ENCODE data around the gene CNOT10. TPM values are rescaled to one million over a fixed set of nuclear protein-coding genes. Genes with fewer than 3 reads are reported as not detected.
"Not testable (repeated sequence)": the region's sequence is repeated elsewhere in the genome, so short reads cannot be mapped to it uniquely, and the experiment has no call there.

CNOT10 gene
- total and polyA plus RNA-seq, 5 experiments from 2014 or later: 27.3 to 52.9 (median 32.0) TPM

DNA sequence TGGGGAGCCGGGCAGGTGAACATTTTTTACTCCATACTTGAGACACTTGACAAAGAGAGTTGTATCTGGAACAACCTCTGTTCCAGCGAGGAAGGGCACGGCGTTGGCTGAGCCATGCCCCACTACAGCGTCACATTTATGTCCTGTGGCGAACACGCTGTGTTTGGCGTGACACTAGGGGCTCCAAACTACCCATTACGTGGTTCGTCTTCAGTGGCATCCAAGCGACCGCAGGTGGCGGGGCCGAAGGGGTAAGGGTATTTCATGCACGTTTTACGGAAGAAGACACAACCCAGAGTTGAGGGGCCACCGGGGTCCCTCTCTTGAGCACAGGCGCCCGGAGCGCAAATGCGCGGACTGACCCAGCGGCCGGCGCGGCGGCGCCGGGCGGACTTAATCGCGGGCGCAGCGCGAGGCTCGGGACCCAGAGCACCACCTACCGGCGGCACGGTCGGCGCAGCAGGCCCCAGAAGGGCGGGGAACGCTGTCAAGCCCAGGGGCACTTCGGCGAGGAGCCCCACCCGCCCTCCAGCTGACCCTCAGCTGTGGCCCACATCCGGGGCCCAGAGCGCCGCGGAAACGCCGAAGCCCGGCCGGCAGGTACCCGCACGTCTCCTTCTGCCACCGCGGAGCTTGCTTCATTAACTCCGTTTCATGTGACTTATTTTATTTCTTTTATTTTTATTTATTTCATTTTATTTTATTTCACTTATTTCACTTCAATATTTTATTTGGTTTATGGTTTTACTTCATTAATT is 96.4 kb downstream of the CNOT10 start:
- Mint-ChIP-seq H3K27me3 (peaks cover 0 to 10% (median 2%) of the 10 kb centered on the region in 5 donors), H3K36me3 (no peaks in the 10 kb centered on the region), H3K9me3 (no peaks in the 10 kb centered on the region), H3K4me1 (peaks cover 5 to 10% (median 5%) of the 10 kb centered on the region in 4 donors), H3K27ac (peak overlapping the region in 3 of 10 donors; percentile 37 to 89 (median 52)), H3K4me3 (peak overlapping the region; percentile 83 to 95 (median 88))
- DNase-seq: peak; percentile 7 to 70 (median 48)
- peak; percentile 88 to 93 for ATAC-seq
- POLR2A ChIA-PET: interaction anchor here (0.7 kb wide), 1 partner anchor 19 kb away, joined by 3 read pairs; no protein-coding TSS in a partner anchor

DNA sequence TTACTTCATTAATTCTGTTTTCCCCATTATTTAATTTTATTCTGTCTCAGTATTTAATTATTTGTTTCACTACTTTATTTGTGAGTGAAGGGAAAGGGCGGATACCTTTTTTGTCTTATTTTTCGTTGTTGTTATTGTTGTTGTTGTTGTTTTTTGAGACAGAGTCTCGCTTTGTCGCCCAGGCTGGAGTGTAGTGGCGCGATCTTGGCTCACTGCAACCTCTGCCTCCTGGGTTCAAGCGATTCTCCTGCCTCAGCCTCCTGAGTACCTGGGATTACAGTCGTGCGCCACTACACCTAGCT is 96.9 kb downstream of the CNOT10 start:
- H3K9me3 Mint-ChIP-seq, H3K27ac Mint-ChIP-seq, H3K4me1 Mint-ChIP-seq, H3K36me3 Mint-ChIP-seq, DNase-seq, POLR2A ChIA-PET, ATAC-seq: not testable (repeated sequence)
- Mint-ChIP-seq H3K27me3 (peaks cover 0 to 10% (median 2%) of the 10 kb centered on the region in 5 donors), H3K4me3 (peak overlapping the region; percentile 33 to 88 (median 57))

DNA sequence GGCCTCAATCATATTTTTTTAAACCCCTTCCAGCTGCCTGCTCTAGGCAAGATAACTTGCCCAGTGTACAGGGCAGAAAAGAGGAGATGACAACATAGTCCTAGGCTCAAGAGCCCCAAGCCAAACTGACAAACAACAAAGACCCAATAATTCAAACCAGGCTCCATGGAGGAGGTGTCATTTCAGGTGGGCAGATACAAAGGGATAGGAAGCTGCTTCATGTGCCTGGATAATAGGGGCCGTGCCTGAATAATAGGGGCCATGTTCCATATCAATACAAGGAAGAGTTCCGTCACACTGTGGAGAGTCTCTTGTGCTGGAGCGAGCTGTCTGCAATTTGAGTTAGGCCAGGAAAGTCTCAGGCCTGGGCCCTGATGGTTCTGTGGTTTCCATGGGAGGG is 97.4 kb downstream of the CNOT10 start:
- no peaks in the 10 kb centered on the region for H3K36me3 Mint-ChIP-seq
- H3K4me1 Mint-ChIP-seq: peaks cover 5 to 10% (median 5%) of the 10 kb centered on the region in 4 donors
- H3K27me3 Mint-ChIP-seq: peaks cover 0 to 10% (median 4%) of the 10 kb centered on the region in 5 donors
- POLR2A ChIA-PET: no interaction called here
- H3K27ac Mint-ChIP-seq: peak overlapping the region in 1 of 10 donors; percentile 72
- peak overlapping the region in 9 of 10 donors; percentile 33 to 88 (median 63) for H3K4me3 Mint-ChIP-seq
- DNase-seq (no peak), ATAC-seq (no peak)
- no peaks in the 10 kb centered on the region for H3K9me3 Mint-ChIP-seq

DNA sequence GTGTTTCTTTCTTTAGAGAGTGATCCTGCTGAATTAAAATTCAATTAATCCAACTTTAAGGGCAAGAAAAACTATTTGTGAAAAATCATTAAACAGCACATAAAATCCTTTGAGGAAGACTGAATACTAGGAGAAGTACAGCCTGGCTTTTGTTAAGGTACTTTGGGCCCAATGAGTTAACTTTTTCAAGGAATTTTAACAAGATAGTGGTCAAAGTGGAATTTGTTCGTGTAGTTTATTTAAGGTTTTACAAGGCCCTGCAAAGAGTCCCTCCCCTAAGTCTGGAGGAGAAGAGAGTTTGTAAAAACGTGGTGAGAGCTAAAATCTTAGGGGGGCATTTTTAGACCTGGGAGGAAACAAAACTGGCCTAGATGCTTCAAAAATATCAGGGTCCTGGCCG is 106.8 kb downstream of the CNOT10 start:
- POLR2A ChIA-PET: no interaction called here
- ATAC-seq: no peak
- no peak for DNase-seq
- Mint-ChIP-seq H3K4me1 (no peaks in the 10 kb centered on the region), H3K27me3 (peaks cover 0 to 12% (median 3%) of the 10 kb centered on the region in 5 donors), H3K27ac (peak overlapping the region in 1 of 10 donors; percentile 55), H3K36me3 (no peaks in the 10 kb centered on the region), H3K4me3 (no peak overlapping the region), H3K9me3 (no peaks in the 10 kb centered on the region)

DNA sequence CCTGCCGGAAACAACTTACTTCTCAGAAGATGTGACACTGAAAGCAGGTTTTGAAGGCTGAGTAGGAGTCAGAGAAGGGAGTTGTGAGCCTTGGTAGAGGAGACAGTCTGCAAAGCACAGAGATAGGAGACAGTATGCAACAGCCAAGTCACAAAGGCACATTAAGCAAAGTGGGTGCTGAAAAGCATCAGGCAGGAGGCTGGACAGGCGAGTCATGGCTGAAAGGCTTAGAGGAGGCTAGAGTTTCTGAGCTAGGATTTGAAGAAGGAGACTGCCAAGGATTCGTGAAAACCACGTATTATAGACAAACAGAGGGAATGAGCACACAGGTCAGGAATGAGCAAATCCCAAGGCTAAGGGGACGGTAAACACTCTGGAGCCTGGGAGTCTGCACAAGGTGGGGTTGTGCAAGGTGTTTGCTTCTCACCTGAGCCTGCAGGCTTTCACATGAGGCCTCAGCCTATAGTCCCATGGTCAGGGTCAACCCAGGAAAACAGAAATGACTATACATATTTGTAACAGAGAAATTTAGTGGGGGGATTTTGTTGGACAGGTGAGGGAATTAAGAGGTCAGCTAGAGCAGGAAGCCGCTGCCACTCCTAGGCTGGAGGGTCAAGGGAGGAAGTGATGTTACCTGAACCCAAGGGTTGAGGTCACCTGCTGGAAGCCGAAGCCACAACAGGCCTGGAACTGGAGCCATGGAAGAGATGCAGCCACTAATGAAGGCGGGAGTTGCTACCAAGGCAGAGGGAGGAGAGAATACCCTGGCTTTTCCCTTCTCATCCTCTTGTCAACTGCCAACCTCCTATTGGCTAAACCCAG is 109.7 kb downstream of the CNOT10 start:
- POLR2A ChIA-PET: no interaction called here
- H3K27me3 Mint-ChIP-seq: peaks cover 0 to 9% (median 4%) of the 10 kb centered on the region in 5 donors

DNA sequence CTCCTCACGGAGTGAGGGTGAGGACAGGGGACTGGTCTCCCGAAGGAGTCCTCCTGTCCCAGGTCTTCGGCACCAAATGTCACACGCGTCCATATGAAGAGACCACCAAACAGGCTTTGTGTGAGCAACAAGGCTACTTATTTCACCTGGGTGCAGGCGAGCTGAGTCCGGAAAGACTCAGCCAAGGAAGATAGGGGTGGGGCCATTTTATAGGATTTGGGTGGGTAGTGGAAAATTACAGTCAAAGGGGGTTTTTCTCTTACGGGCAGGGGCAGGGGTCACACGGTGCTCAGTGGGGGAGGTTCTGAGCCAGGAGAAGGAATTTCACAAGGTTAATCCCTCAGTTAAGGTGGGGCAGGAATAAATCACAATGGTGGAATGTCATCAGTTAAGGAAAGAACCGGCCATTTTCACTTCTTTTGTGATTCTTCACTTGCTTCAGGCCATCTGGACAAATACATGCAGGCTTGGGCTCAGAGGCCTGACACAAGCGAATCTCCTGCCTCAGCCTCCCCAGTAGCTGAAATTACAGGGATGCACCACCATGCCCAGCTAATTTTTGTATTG is 111.5 kb downstream of the CNOT10 start:
- H3K27me3 Mint-ChIP-seq, H3K4me1 Mint-ChIP-seq, H3K4me3 Mint-ChIP-seq, POLR2A ChIA-PET, DNase-seq, ATAC-seq, H3K27ac Mint-ChIP-seq, H3K9me3 Mint-ChIP-seq, H3K36me3 Mint-ChIP-seq: not testable (repeated sequence)

More for the DNA sequence above, 109.7 kb downstream of the CNOT10 start:
- no peak for ATAC-seq
- H3K4me1 Mint-ChIP-seq: no peaks in the 10 kb centered on the region
- no peaks in the 10 kb centered on the region for H3K9me3 Mint-ChIP-seq
- no peak overlapping the region for H3K4me3 Mint-ChIP-seq
- DNase-seq: no peak
- no peaks in the 10 kb centered on the region for H3K36me3 Mint-ChIP-seq
- no peak overlapping the region for H3K27ac Mint-ChIP-seq

DNA sequence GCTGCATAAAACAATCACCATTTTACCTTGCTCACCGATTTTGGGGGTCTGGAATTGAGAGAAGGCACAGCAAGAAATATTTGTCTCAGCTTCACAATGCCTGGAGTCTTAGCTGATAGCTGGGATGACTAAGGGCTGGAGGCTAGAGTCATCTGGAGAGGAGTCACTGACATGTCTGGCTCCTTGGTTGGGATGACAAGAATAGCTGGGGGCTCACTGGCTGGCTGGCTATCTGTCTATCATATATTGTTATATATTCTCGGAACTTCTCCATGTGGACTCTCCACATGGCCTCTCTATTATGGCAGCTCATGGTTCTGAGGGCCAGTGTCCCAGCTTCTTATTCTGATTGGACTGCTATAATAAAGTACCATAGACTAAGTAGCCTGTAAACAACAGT is 112.8 kb downstream of the CNOT10 start:
- Mint-ChIP-seq H3K27me3 (peaks cover 0 to 9% (median 4%) of the 10 kb centered on the region in 5 donors), H3K9me3 (peaks cover 0 to 2% (median 0%) of the 10 kb centered on the region in 9 donors), H3K27ac (no peak overlapping the region), H3K4me3 (no peak overlapping the region), H3K36me3 (no peaks in the 10 kb centered on the region), H3K4me1 (peaks cover 0 to 2% (median 0%) of the 10 kb centered on the region in 4 donors)
- no peak for DNase-seq
- POLR2A ChIA-PET: interaction anchor here (0.6 kb wide), 1 partner anchor 30 kb away, joined by 5 read pairs; no protein-coding TSS in a partner anchor
- no peak for ATAC-seq

DNA sequence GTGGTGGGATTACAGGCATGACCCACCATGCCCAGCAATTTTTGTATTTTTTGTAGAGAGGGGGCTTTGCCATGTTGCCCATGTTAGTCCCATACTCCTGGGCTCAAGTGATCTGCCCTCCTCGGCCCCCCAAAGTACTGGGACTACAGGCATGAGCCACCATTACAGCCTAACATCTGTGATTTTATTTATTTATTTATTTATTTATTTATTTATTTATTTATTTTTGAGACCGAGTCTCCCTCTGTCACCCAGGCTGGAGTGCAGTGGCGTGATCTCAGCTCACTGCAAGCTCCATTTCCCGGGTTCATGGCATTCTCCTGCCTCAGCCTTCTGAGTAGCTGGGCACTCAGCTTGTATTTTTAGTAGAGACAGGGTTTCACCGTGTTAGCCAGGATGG is 116.5 kb downstream of the CNOT10 start:
- H3K9me3 Mint-ChIP-seq, H3K4me1 Mint-ChIP-seq, H3K36me3 Mint-ChIP-seq, POLR2A ChIA-PET, H3K4me3 Mint-ChIP-seq, H3K27me3 Mint-ChIP-seq, DNase-seq, ATAC-seq, H3K27ac Mint-ChIP-seq: not testable (repeated sequence)

DNA sequence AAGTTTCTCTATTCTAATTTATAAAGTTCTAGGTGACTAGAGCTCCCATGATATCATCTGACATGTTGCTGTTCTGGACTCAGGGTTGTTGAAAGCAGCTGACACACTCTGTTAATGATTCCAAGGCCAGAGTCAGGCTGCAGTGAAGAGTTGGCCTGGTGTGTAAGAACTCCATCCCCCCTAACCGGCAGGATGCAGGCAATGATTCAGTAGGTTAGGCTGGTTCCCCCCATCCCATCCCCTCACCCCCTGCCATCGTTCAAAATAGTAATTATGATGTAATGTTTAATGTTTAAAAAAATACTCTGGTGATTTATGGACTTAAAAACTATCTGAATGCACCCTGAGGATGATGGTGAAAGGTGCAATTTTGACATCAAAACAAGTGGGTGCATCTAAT is 128.2 kb downstream of the CNOT10 start:
- Mint-ChIP-seq H3K4me1 (peaks cover 1 to 24% (median 9%) of the 10 kb centered on the region in 4 donors), H3K36me3 (no peaks in the 10 kb centered on the region), H3K27ac (no peak overlapping the region), H3K4me3 (no peak overlapping the region), H3K9me3 (peaks cover 0 to 2% (median 0%) of the 10 kb centered on the region in 9 donors), H3K27me3 (peaks cover 9 to 24% (median 11%) of the 10 kb centered on the region in 5 donors)
- POLR2A ChIA-PET: no interaction called here
- ATAC-seq (no peak), DNase-seq (no peak)

DNA sequence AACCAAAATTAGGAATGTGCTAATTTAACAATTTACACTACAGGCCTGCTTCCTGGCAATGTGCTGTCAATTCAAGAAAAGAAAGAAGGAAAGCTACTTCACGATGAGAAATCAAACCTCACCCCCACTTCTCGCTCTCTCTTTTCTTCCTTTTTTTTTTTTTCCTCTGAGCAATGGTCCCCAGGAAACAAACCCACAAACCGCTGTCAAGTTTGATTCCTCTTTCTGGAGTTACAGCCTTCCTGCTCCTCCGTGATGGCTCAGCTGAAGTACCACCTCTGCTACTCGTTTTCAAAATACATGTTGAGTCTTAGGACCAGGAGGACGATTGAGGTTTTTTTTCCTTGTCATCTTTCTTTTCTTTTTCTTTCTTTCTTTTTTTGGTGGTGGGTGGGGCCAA is 129.4 kb downstream of the CNOT10 start:
- POLR2A ChIA-PET: no interaction called here
- peaks cover 0 to 2% (median 0%) of the 10 kb centered on the region in 9 donors for H3K9me3 Mint-ChIP-seq
- peaks cover 17 to 30% (median 18%) of the 10 kb centered on the region in 5 donors for H3K27me3 Mint-ChIP-seq
- H3K4me1 Mint-ChIP-seq: peaks cover 1 to 30% (median 17%) of the 10 kb centered on the region in 4 donors
- H3K27ac Mint-ChIP-seq: no peak overlapping the region
- H3K36me3 Mint-ChIP-seq: no peaks in the 10 kb centered on the region
- ATAC-seq (no peak), DNase-seq (no peak)
- no peak overlapping the region for H3K4me3 Mint-ChIP-seq

DNA sequence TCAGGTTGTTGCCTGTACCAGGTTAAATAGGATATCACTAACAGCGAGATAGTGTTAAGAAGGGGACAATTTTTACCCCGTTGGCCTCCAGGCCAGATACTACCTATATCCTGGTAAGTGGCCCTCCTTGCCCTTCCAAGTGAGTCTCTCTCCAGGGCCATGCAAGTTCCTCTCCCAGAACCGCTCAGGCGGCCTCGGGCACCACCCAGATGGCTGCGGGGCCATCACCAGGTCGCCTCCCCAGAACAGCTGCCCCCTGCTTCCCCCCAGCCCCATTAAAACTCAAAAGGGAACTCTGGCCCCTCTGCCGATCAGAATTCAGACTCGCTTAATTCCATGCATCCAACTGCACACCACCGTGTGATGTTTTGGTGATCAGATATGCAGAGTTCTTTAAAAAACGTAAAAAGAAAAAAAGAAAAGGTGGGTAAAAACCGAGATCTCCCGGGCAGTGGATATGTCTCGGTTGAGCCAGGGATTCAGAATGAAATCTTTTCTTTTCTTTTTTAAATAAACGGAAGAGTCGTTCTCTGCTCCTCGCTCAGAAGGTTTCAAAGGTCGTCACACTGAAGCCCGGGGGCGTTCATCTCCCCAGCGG is 131.0 kb downstream of the CNOT10 start:
- Mint-ChIP-seq H3K27ac (no peak overlapping the region), H3K4me3 (peak overlapping the region; percentile 24 to 72 (median 46)), H3K27me3 (peaks cover 18 to 41% (median 27%) of the 10 kb centered on the region in 5 donors), H3K9me3 (peaks cover 0 to 2% (median 0%) of the 10 kb centered on the region in 9 donors), H3K4me1 (peaks cover 1 to 30% (median 17%) of the 10 kb centered on the region in 4 donors), H3K36me3 (no peaks in the 10 kb centered on the region)
- ATAC-seq: no peak
- POLR2A ChIA-PET: no interaction called here
- no peak for DNase-seq

DNA sequence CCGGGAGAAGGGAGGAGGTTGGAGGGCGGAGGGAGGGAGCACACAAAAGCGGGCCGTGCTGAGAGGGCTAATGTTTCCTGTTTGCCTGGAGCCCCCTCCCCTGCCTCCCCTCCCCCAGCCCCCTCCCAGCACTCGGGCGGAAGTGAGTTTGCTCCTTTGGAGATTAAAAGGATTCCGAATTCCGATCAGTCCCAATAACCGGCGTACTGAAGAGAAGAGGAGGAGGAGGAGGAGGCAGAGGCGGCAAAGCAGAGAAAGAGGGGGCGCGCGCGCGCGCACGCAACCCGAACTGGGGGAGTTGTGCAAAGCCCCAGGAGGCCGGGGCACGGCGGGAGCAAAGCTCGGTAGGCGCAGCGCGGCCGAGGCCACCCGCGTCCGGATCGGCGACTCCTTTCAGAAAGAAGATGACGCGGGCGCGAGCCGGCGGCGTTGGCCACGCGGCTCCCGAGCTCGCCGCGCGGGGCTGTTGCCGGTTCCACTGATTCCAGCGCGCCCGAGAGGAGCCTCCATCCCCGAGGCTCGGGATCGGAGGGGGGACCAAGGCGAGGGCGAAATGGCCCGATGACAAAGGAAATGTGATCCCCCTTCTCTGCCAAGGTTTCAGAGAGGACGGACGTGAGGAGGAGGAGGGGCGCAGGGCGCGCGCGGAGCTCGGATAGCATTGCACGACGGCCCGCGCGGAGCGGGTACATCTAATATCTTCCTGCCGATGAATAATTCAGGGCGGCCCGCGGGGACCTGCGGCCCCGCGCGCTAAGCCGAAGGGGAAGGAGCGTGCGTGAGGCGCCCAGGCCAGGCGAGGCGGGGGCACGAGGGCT is 131.7 kb downstream of the CNOT10 start:
- Mint-ChIP-seq H3K36me3 (no peaks in the 10 kb centered on the region), H3K4me3 (peak overlapping the region; percentile 64 to 82 (median 70)), H3K27ac (no peak overlapping the region), H3K27me3 (peaks cover 19 to 42% (median 27%) of the 10 kb centered on the region in 5 donors), H3K9me3 (peaks cover 0 to under 1% (median 0%) of the 10 kb centered on the region in 9 donors), H3K4me1 (peaks cover 1 to 30% (median 17%) of the 10 kb centered on the region in 4 donors)
- POLR2A ChIA-PET: no interaction called here
- no peak for DNase-seq
- no peak for ATAC-seq
